Kidney (tissue), 14 donors: ENCODE results near the gene TAGLN2. TPM values are rescaled to one million over a fixed set of nuclear protein-coding genes. Genes with fewer than 3 reads are reported as not detected.

Experiments used
- DNase-seq, 5 donors: peaks; one replicate each; pipeline ENCODE4 v3.0.0-alpha.2; 2013 to 2020
- FAIRE-seq: peaks from 2 replicates; lab custom pipeline; 2012; peaks lifted over from hg19 to GRCh38; lab: Jason Lieb, UNC
- H3K27ac ChIP-seq, 2 donors: one replicate each; pipeline ENCODE4 v1.7.0; 2013; ENCODE audit warnings: low read depth in 2 of 2, low read length in 2 of 2, inconsistent platforms in 1 of 2
- H3K27me3 ChIP-seq: one replicate; pipeline ENCODE4 v1.7.1; 2013; ENCODE audit warnings: low read length, inconsistent platforms; ENCODE audit not compliant: control insufficient read depth, insufficient read depth
- H3K36me3 ChIP-seq, 3 donors: one replicate each; pipeline versions ENCODE4 v1.7.0 to v1.7.1; 2013; ENCODE audit warnings: low read length in 3 of 3, control low read depth in 1 of 3, inconsistent platforms in 1 of 3; ENCODE audit not compliant: insufficient read depth in 3 of 3, control insufficient read depth in 2 of 3
- H3K4me1 ChIP-seq, 3 donors: one replicate each; pipeline versions ENCODE4 v1.7.0 to v1.7.1; 2013; ENCODE audit warnings: low read length in 3 of 3, inconsistent platforms in 1 of 3, low read depth in 1 of 3; ENCODE audit not compliant: control insufficient read depth in 2 of 3, insufficient read depth in 2 of 3
- H3K4me3 ChIP-seq, 3 donors: one replicate each; pipeline versions ENCODE4 v1.7.0 to v1.8.1; 2013; ENCODE audit warnings: low read length in 3 of 3, control low read depth in 1 of 3, inconsistent platforms in 1 of 3
- H3K9ac ChIP-seq, 3 donors: one replicate each; pipeline versions ENCODE4 v1.7.0 to v1.7.1; 2013; ENCODE audit warnings: low read length in 3 of 3, control low read depth in 1 of 3, inconsistent platforms in 1 of 3
- H3K9me3 ChIP-seq, 3 donors: one replicate each; pipeline versions ENCODE4 v1.7.0 to v1.7.1; 2013; ENCODE audit warnings: low read length in 3 of 3, control low read depth in 1 of 3, inconsistent platforms in 1 of 3; ENCODE audit not compliant: control insufficient read depth in 2 of 3, insufficient read depth in 1 of 3
- CTCF ChIP-seq: IDR thresholded peaks from 3 replicates; pipeline ENCODE4 v1.5.1; 2012; ENCODE audit warnings: mild to moderate bottlenecking, moderate library complexity, borderline replicate concordance; ENCODE audit not compliant: insufficient read depth; ENCODE audit errors: extremely low read depth
- intact Hi-C: fragments of 100-400 bp; cut with DNase I; formaldehyde crosslinking; loops from one replicate; pipeline ENCODE4 v1.11.1; 2022
- polyA plus RNA-seq: library from polyadenylated mRNA; stranded (reverse); fragments of 350-450 nt; fragmentation: Illumina TruSeq; extraction: RNeasy Lipid Tissue Mini Kit (QIAGEN cat#74804); gene quantifications from one replicate; pipeline ENCODE4 v1.2.3, GENCODE V29; 2014; ENCODE audit warnings: low read depth, low replicate concordance; ENCODE audit not compliant: insufficient read depth
- total RNA-seq: library from RNA; stranded (reverse); fragmentation: NEBNext Ultra II Directional; extraction: Animal tissue kit (Norgen Biotek cat#: 25700); gene quantifications from one replicate; pipeline ENCODE4 v1.2.1, GENCODE V29; 2021
- donor health status: control.
- donor health status: control.
- donor health status: control.
- donor health status: control.
- donor health status: control.
- donor health status: DM: yes; HTN: yes; CAD: no.
- donor health status: Normal renal cell carcinoma (clear cell type).

TAGLN2 gene
- total and polyA plus RNA-seq, 2 donors from 2014 or later: 223 to 358 TPM

- H3K27me3 ChIP-seq: no peaks in the 10 kb centered on the region
- no peaks in the 10 kb centered on the region for H3K36me3 ChIP-seq
- no peak overlapping the region for H3K27ac ChIP-seq
- no peak for FAIRE-seq
- H3K4me1 ChIP-seq: peaks cover 0 to 8% (median 4%) of the 10 kb centered on the region in 3 donors
- intact Hi-C loops: no loop called here
- DNase-seq: peak in 3 of 5 donors; percentile 43 to 60 (median 47)
- no peak overlapping the region for H3K9ac ChIP-seq
- no peak for TF ChIP-seq CTCF
- no peaks in the 10 kb centered on the region for H3K9me3 ChIP-seq
- no peak overlapping the region for H3K4me3 ChIP-seq
These were observed 52.4 kb downstream of the TAGLN2 start for GRCh38 chr1:159872891-159873290.

GRCh38 chr1:159870704-159871103, 54.6 kb downstream of the TAGLN2 start:
- no peak for TF ChIP-seq CTCF
- Histone ChIP-seq H3K4me3 (no peak overlapping the region), H3K27me3 (no peaks in the 10 kb centered on the region), H3K9me3 (no peaks in the 10 kb centered on the region), H3K36me3 (no peaks in the 10 kb centered on the region), H3K27ac (no peak overlapping the region), H3K4me1 (peaks cover 0 to 9% (median 8%) of the 10 kb centered on the region in 3 donors), H3K9ac (no peak overlapping the region)
- intact Hi-C loops: no loop called here
- FAIRE-seq (no peak), DNase-seq (no peak)

DNA sequence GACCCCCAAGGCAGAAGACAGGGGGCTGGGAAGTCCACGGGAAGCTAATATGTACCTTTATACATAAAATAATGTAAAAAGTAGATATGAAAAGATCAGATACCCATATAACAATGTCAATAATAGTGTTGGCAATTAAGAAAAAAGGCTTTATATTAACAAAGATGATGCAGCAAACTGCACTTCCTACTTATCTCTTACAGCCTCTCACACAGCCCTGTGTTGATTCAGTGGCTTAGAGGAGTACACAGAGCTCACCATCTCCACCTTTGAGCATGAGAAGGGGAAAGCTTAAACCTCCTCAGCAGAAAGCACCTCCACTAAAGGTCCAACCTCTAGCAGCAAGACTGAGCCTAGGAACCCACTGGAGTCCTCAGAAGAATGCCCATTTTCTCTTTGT, 55.7 kb downstream of the TAGLN2 start:
- Histone ChIP-seq H3K27me3 (no peaks in the 10 kb centered on the region), H3K9me3 (no peaks in the 10 kb centered on the region), H3K27ac (no peak overlapping the region), H3K9ac (no peak overlapping the region), H3K4me1 (peaks cover 0 to 9% (median 8%) of the 10 kb centered on the region in 3 donors), H3K4me3 (no peak overlapping the region), H3K36me3 (no peaks in the 10 kb centered on the region)
- intact Hi-C loops: no loop called here
- DNase-seq (no peak), FAIRE-seq (no peak)
- TF ChIP-seq CTCF: no peak

DNA sequence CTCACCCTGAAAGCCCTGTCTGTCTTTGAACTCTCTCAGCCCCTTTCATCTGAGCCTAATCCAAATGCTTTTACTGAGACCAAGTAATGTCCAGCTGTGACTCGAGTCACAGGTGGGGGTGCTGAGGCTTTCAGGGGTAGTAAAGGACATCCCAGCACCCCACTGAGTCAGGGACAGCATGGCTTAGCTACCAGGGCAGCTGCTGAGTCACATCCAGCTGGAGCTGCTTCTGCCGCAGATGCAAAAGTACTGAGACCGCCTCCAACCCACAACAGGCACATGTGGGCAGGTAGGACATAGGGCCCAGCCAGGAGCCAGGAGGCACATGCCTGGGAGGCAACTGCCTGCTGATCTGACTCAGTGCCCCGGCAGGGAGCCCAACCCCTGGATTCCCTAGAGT, 56.1 kb downstream of the TAGLN2 start:
- no peaks in the 10 kb centered on the region for H3K36me3 ChIP-seq
- H3K27me3 ChIP-seq: no peaks in the 10 kb centered on the region
- no peak for TF ChIP-seq CTCF
- FAIRE-seq (no peak), DNase-seq (no peak)
- no peak overlapping the region for H3K9ac ChIP-seq
- no peaks in the 10 kb centered on the region for H3K9me3 ChIP-seq
- intact Hi-C loops: no loop called here
- H3K4me1 ChIP-seq: peaks cover 0 to 9% (median 8%) of the 10 kb centered on the region in 3 donors
- H3K27ac ChIP-seq: no peak overlapping the region
- no peak overlapping the region for H3K4me3 ChIP-seq
